Astrocyte of the hippocampus (primary cell): ENCODE data around the gene RNF115.
"Not testable (repeated sequence)": the region's sequence is repeated elsewhere in the genome, so short reads cannot be mapped to it uniquely, and the experiment has no call there.

Experiments
- DNase-seq: peaks from one replicate; pipeline ENCODE4 v3.0.0; 2011; ENCODE audit warnings: low read depth, low spot score

RNF115 gene

GRCh38 chr1:145823565-145824498 lies at the start of gene RNF115, which contains the start of gene POLR3C:
Gene RNF115 (minus strand): TSS chr1:145824095. CDS start chr1:145823873, 222 bp downstream.
Gene POLR3C (plus strand): TSS chr1:145824200. CDS start chr1:145825777, 1,577 bp downstream.
- DNase-seq: peak; percentile 96

- DNase-seq: peak; percentile 64
These were observed 48.4 kb upstream of the RNF115 start for GRCh38 chr1:145871994-145872924.

GRCh38 chr1:145868232-145868631 lies 44.3 kb upstream of the RNF115 start:
- no peak for DNase-seq

- no peak for DNase-seq
These were observed 39.6 kb upstream of the RNF115 start for GRCh38 chr1:145863282-145864018.

GRCh38 chr1:145859491-145860023 lies 35.7 kb upstream of the RNF115 start:
- peak; percentile 95 for DNase-seq

- peak; percentile 99 for DNase-seq
These were observed 35.1 kb upstream of the RNF115 start, which contains the start of gene PIAS3 for GRCh38 chr1:145858901-145859490. Gene PIAS3 (minus strand): TSS chr1:145859081. CDS start chr1:145858990, 91 bp downstream.

GRCh38 chr1:145858238-145858900 lies 34.5 kb upstream of the RNF115 start:
- peak; percentile 63 for DNase-seq

- no peak for DNase-seq
These were observed 33.3 kb upstream of the RNF115 start for GRCh38 chr1:145857170-145857569.

- no peak for DNase-seq
These were observed 31.6 kb upstream of the RNF115 start for GRCh38 chr1:145855426-145855948.

- DNase-seq: peak; percentile 85
These were observed 25.7 kb upstream of the RNF115 start for GRCh38 chr1:145849356-145850160.

- DNase-seq: no peak
These were observed 23.9 kb upstream of the RNF115 start for GRCh38 chr1:145847827-145848226.

GRCh38 chr1:145846201-145846612 lies 22.3 kb upstream of the RNF115 start:
- peak; percentile 56 for DNase-seq

GRCh38 chr1:145845514-145846161 lies 21.7 kb upstream of the RNF115 start, which contains the start of gene NUDT17:
Gene NUDT17 (plus strand): TSS chr1:145845630. CDS start chr1:145845641, 11 bp downstream.
- peak; percentile 90 for DNase-seq

- no peak for DNase-seq
These were observed 21.2 kb upstream of the RNF115 start for GRCh38 chr1:145845144-145845513.

GRCh38 chr1:145843031-145843430 lies 19.1 kb upstream of the RNF115 start:
- DNase-seq: no peak

- no peak for DNase-seq
These were observed 13.8 kb upstream of the RNF115 start for GRCh38 chr1:145837656-145838055.

- DNase-seq: not testable (repeated sequence)
These were observed 6.9 kb upstream of the RNF115 start for GRCh38 chr1:145830810-145831209.

GRCh38 chr1:145828367-145829026 lies 4.6 kb upstream of the RNF115 start:
- no peak for DNase-seq
